ENCODE data around the gene HDAC3. TPM values are rescaled to one million over a fixed set of nuclear protein-coding genes. Genes with fewer than 3 reads are reported as not detected.

Gene HDAC3
- polyA plus RNA-seq, 3 donors, result 80.5 to 103 (median 82.3) TPM

GRCh38 chr5:141675672-141676071 lies 39.0 kb upstream of the HDAC3 start:
- no peak for TF ChIP-seq CTCF (IDR thresholded peaks at IDR 0.05)
- Mint-ChIP-seq H3K36me3 (peaks cover 47 to 59% of the 10 kb centered on the region in 2 donors), H3K27ac (no peak overlapping the region), H3K4me3 (no peak overlapping the region), H3K27me3 (ENCODE audit: low read depth in 3 of 3) (no peaks in the 10 kb centered on the region), H3K4me1 (peaks cover 15% of the 10 kb centered on the region), H3K9me3 (peaks cover 0 to 2% (median 0%) of the 10 kb centered on the region in 7 donors)
- Histone ChIP-seq H3K27ac (ENCODE audit: low read depth in 1 of 2, low read length in 2 of 2) (no peak overlapping the region), H3K4me3 (replicated peaks in 1 of 3; ENCODE audit: low read depth in 2 of 3, low read length in 3 of 3) (no peak overlapping the region), H2AFZ (ENCODE audit: insufficient read depth, low read depth, low read length, poor library complexity, severe bottlenecking) (no peak overlapping the region), H3K9me3 (replicated peaks in 1 of 2; ENCODE audit: control insufficient read depth in 1 of 2, insufficient read depth in 1 of 2, low read length in 2 of 2) (no peaks in the 10 kb centered on the region), H3K4me2 (replicated peaks; ENCODE audit: extremely low read depth, low read length, poor library complexity, severe bottlenecking) (no peak overlapping the region), H3K36me3 (replicated peaks in 1 of 2; ENCODE audit: control insufficient read depth in 1 of 2, insufficient read depth in 2 of 2, low read length in 2 of 2) (peaks cover 34 to 55% of the 10 kb centered on the region in 2 donors), H3K9ac (ENCODE audit: insufficient read depth, low read length, poor library complexity, severe bottlenecking) (no peak overlapping the region), H3K27me3 (ENCODE audit: control insufficient read depth in 2 of 2, insufficient read depth in 2 of 2, low read length in 2 of 2) (no peaks in the 10 kb centered on the region), H3K4me1 (ENCODE audit: control insufficient read depth in 1 of 2, insufficient read depth in 2 of 2, low read length in 2 of 2) (peaks cover 10 to 14% of the 10 kb centered on the region in 2 donors), H3K79me2 (ENCODE audit: insufficient read depth, low read length) (peaks cover 1% of the 10 kb centered on the region), H4K20me1 (ENCODE audit: insufficient read depth, low read length) (peaks cover 15% of the 10 kb centered on the region)
- 97% methylated on average over 2 of the region's 4 CpGs for WGBS (ENCODE audit: insufficient coverage)
- intact Hi-C loops (cut with micrococcal nuclease), result no loop called here
- DNase-seq, result no peak

GRCh38 chr5:141674747-141675146 lies 38.1 kb upstream of the HDAC3 start:
- Histone ChIP-seq H3K36me3 (replicated peaks in 1 of 2; ENCODE audit: control insufficient read depth in 1 of 2, insufficient read depth in 2 of 2, low read length in 2 of 2) (peaks cover 43 to 64% of the 10 kb centered on the region in 2 donors), H2AFZ (ENCODE audit: insufficient read depth, low read depth, low read length, poor library complexity, severe bottlenecking) (no peak overlapping the region), H3K27me3 (ENCODE audit: control insufficient read depth in 2 of 2, insufficient read depth in 2 of 2, low read length in 2 of 2) (no peaks in the 10 kb centered on the region), H3K79me2 (ENCODE audit: insufficient read depth, low read length) (no peaks in the 10 kb centered on the region), H3K4me1 (ENCODE audit: control insufficient read depth in 1 of 2, insufficient read depth in 2 of 2, low read length in 2 of 2) (peaks cover 1 to 5% of the 10 kb centered on the region in 2 donors), H3K4me3 (replicated peaks in 1 of 3; ENCODE audit: low read depth in 2 of 3, low read length in 3 of 3) (no peak overlapping the region), H3K27ac (ENCODE audit: low read depth in 1 of 2, low read length in 2 of 2) (no peak overlapping the region), H3K9ac (ENCODE audit: insufficient read depth, low read length, poor library complexity, severe bottlenecking) (no peak overlapping the region), H3K4me2 (replicated peaks; ENCODE audit: extremely low read depth, low read length, poor library complexity, severe bottlenecking) (no peak overlapping the region), H3K9me3 (replicated peaks in 1 of 2; ENCODE audit: control insufficient read depth in 1 of 2, insufficient read depth in 1 of 2, low read length in 2 of 2) (no peaks in the 10 kb centered on the region), H4K20me1 (ENCODE audit: insufficient read depth, low read length) (peaks cover 6% of the 10 kb centered on the region)
- intact Hi-C loops (cut with micrococcal nuclease), result no loop called here
- Mint-ChIP-seq H3K27ac (peak overlapping the region in 1 of 7 donors; percentile 21), H3K4me3 (no peak overlapping the region), H3K4me1 (peaks cover 6% of the 10 kb centered on the region), H3K36me3 (peaks cover 55 to 60% of the 10 kb centered on the region in 2 donors), H3K27me3 (ENCODE audit: low read depth in 3 of 3) (no peaks in the 10 kb centered on the region), H3K9me3 (peaks cover 0 to 2% (median 0%) of the 10 kb centered on the region in 7 donors)
- TF ChIP-seq CTCF (IDR thresholded peaks at IDR 0.05), result no peak
- 91% methylated on average over 5 of the region's 5 CpGs for WGBS (ENCODE audit: insufficient coverage)
- no peak for DNase-seq

Measured in CD14-positive monocyte (primary cell).